ENCODE results near the gene SDCBP2.

Gene SDCBP2, protein sequence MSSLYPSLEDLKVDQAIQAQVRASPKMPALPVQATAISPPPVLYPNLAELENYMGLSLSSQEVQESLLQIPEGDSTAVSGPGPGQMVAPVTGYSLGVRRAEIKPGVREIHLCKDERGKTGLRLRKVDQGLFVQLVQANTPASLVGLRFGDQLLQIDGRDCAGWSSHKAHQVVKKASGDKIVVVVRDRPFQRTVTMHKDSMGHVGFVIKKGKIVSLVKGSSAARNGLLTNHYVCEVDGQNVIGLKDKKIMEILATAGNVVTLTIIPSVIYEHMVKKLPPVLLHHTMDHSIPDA

GRCh38 chr20:1328680-1329330, at the start of gene SDCBP2:
TSS of gene SDCBP2 (minus strand) at chr20:1329139. CDS start at chr20:1320416, 8,723 bp downstream.
- DNase-seq = peak in 2 of 10 donors; percentile 66 to 70
- intact Hi-C loops (cut with DNase I) = no loop called here

DNA sequence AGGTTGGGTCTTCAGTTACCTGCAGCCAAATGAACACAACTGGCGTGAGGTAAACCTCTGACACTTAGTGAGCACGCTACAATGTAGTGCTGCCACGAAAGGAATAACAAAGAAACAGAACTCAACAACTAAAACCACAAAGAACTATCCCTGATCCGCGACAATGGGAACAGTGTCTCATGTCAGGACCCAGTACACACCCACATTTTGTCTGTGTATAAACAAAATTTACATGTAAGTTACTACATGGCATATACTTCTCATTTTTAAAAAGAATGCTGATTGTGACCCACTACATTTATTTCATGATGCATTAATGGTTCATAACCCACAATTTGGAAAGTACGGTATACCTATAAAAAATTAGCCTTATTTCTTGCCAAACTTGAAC, 49.8 kb upstream of the SDCBP2 start:
- DNase-seq = no peak
- intact Hi-C loops (cut with DNase I) = no loop called here

- intact Hi-C loops (cut with DNase I) = no loop called here
Measured at GRCh38 chr20:1377984-1378734, 49.2 kb upstream of the SDCBP2 start.

GRCh38 chr20:1377341-1377871, 48.5 kb upstream of the SDCBP2 start:
- DNase-seq = no peak
- intact Hi-C loops (cut with DNase I) = no loop called here

More at GRCh38 chr20:1377984-1378734, 49.2 kb upstream of the SDCBP2 start:
- DNase-seq = no peak

DNA sequence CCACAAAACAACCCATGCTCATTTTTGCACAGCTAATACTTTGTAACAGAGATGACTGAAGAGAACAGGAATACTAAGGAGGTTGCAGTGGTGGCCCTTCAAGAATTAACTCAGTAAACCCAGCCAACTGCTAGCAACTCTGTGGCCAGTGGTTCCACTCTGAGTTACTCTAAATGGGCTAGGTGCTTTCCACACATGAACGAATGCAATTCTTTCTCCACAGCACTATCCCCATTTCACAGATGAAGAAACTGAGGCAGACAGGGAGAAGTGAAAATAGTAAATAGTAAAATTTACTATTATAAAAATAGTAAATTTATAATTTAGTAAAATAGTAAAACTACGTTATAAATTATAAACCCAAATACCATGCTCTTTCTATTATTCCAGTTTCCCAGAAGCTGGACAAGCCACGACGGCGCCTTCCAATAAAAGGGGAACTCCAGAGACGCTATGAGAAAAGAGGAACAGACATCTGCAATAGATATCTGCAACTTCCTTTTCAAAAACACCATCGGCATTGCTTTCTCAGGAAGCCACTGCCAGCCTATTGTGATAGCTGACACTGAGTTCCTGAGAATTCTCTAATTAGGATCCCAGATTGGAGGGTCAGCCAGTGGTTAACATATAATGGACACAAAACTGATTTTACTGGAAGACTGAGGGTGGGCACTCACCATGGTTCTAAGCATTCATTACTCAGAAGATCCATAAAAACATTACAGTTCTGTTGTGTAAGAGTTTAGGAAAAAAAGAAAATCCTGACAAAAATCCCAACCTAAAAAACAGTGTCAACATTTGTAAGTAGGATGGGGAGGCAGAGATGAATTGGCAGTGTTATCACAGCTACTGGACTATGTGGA, 47.7 kb upstream of the SDCBP2 start:
- intact Hi-C loops (cut with DNase I) = no loop called here
- no peak for DNase-seq

DNA sequence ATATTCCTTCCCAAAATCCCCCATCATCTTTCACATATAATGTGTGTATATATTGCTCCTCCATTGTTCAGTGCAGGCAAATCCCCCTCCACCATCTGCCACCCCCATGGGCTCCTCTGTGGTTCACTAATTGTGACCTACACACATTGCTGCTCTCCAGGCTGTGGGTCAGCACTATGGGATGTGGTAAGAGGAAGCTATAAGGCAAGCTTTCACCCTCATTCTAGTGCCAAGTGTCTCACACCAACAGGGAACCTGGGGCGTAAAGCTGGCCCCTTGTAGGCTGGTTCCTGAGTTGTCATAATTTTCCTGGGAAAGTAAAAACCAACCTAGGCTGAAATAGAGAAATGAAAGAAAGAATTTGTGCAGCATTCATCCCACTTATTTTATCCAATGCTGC, 47.1 kb upstream of the SDCBP2 start:
- intact Hi-C loops (cut with DNase I) = no loop called here
- DNase-seq = no peak

- intact Hi-C loops (cut with DNase I) = no loop called here
- no peak for DNase-seq
Measured at GRCh38 chr20:1375515-1375914, 46.6 kb upstream of the SDCBP2 start.

- no peak for DNase-seq
- intact Hi-C loops (cut with DNase I) = no loop called here
Measured at GRCh38 chr20:1374246-1374645, 45.3 kb upstream of the SDCBP2 start.

DNA sequence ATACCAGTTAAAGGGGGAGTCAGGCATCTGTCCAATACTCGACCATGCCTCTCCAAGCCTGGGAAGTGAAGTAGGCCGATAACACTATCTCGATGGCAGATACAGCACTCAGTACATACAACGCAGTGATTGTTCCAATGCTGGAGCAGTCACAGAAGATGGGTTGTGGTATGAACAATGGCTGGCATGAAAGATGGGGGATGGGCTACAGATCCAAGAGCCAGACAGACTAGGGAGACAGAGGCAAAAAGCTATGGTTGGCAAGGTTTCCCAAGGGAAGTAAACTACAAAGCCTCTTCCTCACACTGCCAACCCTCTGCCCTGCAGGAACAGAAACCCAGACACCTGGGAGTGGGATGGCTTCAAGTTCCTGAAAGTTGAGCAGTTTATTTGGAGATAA, 44.7 kb upstream of the SDCBP2 start:
- intact Hi-C loops (cut with DNase I) = loop anchor here (2.0 kb wide), 1 partner anchor 19 kb away; the partner anchor contains the start of gene FKBP1A
- DNase-seq = peak in 6 of 10 donors; percentile 39 to 90 (median 66)

DNA sequence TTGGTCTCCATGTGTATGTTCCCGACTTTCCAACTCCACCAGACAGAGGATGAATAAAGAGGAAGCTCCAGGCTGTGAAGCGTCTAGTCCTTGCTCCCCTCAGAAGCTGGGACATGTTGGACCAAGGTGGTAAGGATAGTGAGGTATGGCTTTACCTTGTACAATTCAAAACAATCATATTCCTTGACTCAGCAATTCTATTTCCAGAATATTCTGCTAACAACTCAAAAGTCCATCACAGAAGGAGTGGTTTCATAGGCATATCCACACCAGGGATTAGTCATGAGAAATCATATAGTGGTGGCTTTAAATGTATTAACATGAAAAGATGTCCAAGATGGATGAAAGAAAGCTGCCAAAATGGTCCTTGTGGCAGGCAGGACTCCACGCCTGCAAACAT, 44.1 kb upstream of the SDCBP2 start:
- no peak for DNase-seq

GRCh38 chr20:1371830-1372539, 43.0 kb upstream of the SDCBP2 start:
- intact Hi-C loops (cut with DNase I) = loop anchor here (2.0 kb wide), 1 partner anchor 21 kb away; the partner anchor contains the start of gene FKBP1A
- no peak for DNase-seq

More for the DNA sequence above, 44.1 kb upstream of the SDCBP2 start:
- intact Hi-C loops (cut with DNase I) = loop anchor here (2.0 kb wide), 1 partner anchor 20 kb away; the partner anchor contains the start of gene FKBP1A

GRCh38 chr20:1371202-1371782, 42.4 kb upstream of the SDCBP2 start:
- intact Hi-C loops (cut with DNase I) = no loop called here
- DNase-seq = no peak

GRCh38 chr20:1370548-1371110, 41.7 kb upstream of the SDCBP2 start:
- no peak for DNase-seq
- intact Hi-C loops (cut with DNase I) = no loop called here

GRCh38 chr20:1369970-1370369, 41.0 kb upstream of the SDCBP2 start:
- DNase-seq = peak; percentile 23 to 93 (median 51)
- intact Hi-C loops (cut with DNase I) = no loop called here

DNA sequence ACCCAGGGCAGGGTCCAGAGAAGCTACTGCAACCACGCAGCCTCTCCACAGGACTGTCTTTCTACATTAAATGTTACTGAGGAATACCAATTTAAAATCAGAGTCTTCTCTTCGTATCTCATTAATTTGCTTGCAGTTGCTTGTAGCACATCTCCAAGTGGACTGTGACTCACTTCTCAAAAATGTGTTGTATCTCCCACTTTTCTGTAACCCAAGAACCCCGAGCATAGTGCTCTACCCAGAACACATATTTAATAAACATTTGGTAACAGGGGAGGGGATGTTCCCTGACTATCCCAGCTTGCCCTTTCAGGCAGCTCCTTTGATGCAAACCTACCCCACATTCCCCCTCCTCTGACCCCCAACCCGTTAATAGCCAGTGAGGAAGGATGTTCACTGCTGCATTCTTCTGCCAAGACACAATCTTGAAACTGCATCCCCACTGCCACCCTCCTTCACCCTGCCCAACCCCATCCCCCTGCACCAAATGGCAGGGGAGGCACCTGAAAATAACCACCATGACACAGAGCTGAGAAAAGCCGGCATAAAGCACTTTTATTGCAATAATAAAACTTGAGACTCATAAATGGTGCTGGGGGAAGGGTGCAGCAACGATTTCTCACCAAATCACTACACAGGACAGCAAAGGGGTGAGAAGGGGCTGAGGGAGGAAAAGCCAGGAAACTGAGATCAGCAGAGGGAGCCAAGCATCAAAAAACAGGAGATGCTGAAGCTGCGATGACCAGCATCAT, 39.7 kb upstream of the SDCBP2 start:
- intact Hi-C loops (cut with DNase I) = no loop called here
- DNase-seq = no peak

- no peak for DNase-seq
- intact Hi-C loops (cut with DNase I) = no loop called here
Measured at GRCh38 chr20:1367479-1367878, 38.5 kb upstream of the SDCBP2 start.

GRCh38 chr20:1364106-1364505, 35.2 kb upstream of the SDCBP2 start:
- intact Hi-C loops (cut with DNase I) = no loop called here
- no peak for DNase-seq

DNA sequence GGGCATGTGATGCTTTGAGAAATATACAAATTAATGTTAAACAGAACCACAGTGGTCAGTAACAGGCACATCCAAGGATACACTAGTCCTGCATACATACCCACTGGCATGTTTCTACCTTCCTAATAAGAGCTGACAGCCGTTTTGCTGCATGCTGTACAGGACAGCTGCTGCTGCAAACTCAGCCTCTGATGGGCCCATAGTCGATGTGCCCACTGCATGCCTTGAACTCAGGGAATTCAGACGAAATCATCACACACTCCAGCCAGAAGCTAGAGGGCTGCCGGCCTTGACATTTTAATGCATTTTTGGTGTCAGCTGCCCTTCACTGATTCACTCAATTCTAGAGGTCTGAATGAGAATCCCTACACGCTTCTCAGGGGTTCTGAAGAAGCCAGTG, 34.6 kb upstream of the SDCBP2 start:
- intact Hi-C loops (cut with DNase I) = no loop called here
- no peak for DNase-seq

Measured in posterior cingulate gyrus (tissue), 11 donors.